HG02759 (cell line): ENCODE results near the gene OAT.
A peak's percentile ranks its signal among the peaks of the same experiment; 100 is the strongest.
"Not testable (repeated sequence)": the region's sequence is repeated elsewhere in the genome, so short reads cannot be mapped to it uniquely, and the experiment has no call there.

Experiments
- ATAC-seq: cut with Tn5 transposase; IDR thresholded peaks from one replicate; pipeline ENCODE4 v1.9.1; 2021; ENCODE audit warnings: mild to moderate bottlenecking, moderate library complexity; ENCODE audit not compliant: unreplicated experiment

The OAT gene

DNA sequence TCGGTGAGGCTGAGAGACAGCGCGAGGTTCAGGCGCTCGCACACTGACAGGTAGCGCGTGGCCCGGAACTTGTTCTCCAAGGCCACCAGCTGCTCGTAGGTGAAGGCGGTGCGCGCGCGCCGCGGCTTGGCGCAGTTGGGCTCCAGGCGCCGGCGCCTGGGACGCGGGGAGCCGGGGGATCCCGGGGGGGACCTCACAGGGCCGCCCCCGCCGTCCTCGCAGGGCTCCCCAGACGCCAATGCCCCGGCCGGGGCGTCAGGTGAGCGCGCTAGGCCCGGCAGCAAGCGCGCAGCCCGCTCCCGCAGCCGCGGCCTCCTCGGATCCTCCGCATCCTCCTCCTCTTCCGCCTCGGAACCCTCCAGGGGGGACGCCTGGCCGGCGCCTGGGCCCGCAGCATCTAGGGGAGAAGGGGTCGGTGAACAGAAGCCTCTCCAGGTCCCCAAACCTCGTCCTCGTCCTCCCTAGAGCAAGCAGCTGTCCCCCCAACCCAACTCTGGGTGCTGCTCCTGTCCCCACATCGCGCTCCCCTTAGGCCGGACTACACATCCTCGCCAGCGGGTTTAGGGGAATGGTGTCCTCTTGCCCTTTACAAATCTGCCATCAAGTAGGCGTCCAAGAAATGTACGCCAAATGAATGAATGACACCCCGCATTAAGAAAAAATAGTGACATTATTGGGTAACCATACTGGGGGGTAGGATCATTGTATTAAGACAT is 29.2 kb upstream of the OAT start:
- no peak for ATAC-seq

GRCh38 chr10:124446830-124447750 is 28.4 kb upstream of the OAT start:
- ATAC-seq: no peak

GRCh38 chr10:124441694-124442093 is 23.0 kb upstream of the OAT start:
- not testable (repeated sequence) for ATAC-seq

- ATAC-seq: peak; percentile 71
Measured at GRCh38 chr10:124436191-124436638, 17.5 kb upstream of the OAT start.

DNA sequence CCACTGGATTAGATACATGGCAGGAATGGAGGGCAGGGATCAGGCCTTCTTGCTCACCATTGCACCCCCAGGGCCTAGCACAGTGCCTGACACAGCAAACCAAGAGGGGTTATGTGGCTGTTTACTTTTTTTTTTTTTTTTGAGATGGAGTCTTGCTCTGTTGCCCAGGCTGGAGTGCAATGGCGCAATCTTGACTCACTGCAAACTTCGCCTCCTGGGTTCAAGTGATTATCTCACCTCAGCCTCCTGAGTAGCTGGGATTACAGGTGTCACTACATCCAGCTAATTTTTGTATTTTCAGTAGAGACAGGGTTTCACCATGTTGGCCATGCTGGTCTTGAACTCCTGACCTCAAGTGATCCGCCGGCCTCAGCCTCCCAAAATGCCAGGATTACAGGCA is 17.0 kb upstream of the OAT start:
- ATAC-seq: not testable (repeated sequence)

GRCh38 chr10:124433461-124433860 is 14.7 kb upstream of the OAT start:
- ATAC-seq: no peak

DNA sequence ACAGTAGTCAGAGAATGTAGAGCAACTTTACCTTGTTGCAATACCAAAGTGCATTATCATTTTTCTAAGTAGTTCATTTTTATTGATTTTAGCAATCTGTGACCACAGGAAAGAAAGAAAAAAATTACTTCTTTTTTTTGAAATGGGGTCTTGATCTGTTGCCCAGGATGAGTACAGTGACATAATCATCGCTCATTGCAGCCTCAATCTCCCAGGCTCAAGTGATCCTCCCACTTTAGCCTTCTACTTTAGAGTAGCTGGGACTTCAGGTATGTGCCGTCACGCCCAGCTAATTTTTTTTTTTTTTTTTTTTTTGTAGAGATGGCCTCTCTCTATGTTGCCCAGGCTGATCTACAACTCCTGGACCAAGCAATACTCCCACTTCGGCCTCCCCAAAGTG is 11.4 kb upstream of the OAT start:
- no peak for ATAC-seq

- ATAC-seq: no peak
Measured at GRCh38 chr10:124429576-124429975, 10.9 kb upstream of the OAT start.

GRCh38 chr10:124428207-124428777 is 9.6 kb upstream of the OAT start:
- ATAC-seq: no peak

GRCh38 chr10:124425227-124425962 is 6.7 kb upstream of the OAT start:
- no peak for ATAC-seq

DNA sequence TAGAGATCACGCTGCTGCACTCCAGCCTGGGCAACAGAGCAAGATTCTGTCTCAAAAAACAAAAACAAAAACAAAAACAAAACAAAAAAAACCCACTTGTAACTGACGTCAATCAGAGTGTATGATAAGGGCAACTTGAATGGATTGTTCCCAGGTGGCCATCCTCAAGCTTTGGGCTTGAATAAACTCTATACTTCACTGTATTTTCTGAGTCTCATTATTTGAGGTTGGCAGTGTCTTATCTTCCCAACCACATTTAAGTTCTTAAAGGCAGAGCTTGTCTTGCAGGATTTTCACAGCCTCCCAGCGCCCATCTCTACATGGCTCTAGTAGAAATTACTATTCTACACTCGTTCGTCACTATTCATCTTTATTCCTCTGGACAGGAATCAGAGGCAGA is 5.1 kb upstream of the OAT start:
- ATAC-seq: no peak

- ATAC-seq: no peak
Measured at GRCh38 chr10:124422742-124423141, 4.0 kb upstream of the OAT start.

GRCh38 chr10:124420254-124420653 is 1.5 kb upstream of the OAT start:
- ATAC-seq: no peak

DNA sequence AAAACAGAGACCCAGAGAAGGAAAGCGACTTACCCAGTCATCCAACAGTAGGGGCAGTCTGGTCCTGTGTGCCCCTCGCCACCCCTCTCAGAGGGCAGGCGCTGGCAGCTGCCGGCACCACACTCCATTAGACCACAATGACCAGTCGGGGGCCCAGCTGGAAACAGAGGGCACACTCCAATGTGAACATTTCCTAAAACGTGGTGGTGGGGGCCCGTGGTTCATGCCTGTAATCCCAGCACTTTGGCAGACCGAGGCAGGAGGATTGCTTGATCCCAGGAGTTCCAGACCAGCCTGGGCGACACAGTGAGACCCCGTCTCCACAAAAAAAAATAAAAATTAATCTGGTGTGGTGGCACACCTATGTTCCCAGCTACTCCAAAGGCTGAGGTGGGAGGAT is 912 bp upstream of the OAT start:
- ATAC-seq: no peak

- ATAC-seq: peak; percentile 39
Measured at GRCh38 chr10:124417895-124418725, 613 bp downstream of the OAT start.

- no peak for ATAC-seq
Measured at GRCh38 chr10:124416733-124417132, 2.0 kb downstream of the OAT start.

DNA sequence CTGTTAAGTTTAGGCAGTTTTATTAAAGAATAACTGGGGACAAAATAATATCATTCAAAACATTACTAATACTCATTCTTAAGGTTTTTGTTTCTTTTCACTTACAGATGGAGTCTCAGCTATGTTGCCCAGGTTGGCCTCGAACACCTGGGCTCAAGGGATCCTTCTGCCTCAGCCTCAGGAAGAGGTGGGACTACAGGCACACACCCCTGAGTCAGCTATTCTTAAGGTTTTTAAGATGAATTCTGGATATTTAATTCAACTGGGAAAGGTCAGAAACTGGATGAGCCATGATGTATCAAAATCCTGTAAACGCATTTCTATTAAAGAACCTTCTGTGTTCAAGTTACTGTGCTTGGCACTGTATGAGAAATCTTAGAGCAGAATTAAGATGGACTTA is 3.5 kb downstream of the OAT start:
- ATAC-seq: no peak

GRCh38 chr10:124414076-124414475 is 4.6 kb downstream of the OAT start:
- no peak for ATAC-seq

GRCh38 chr10:124409696-124410095 is 9.0 kb downstream of the OAT start:
- ATAC-seq: no peak

GRCh38 chr10:124408357-124408756 is 10.4 kb downstream of the OAT start:
- no peak for ATAC-seq
